Pulmonary artery endothelial cell (primary cell): ENCODE data around the gene MBD3L3. TPM values are rescaled to one million over a fixed set of nuclear protein-coding genes. Genes with fewer than 3 reads are reported as not detected.
"Not testable (repeated sequence)": the region's sequence is repeated elsewhere in the genome, so short reads cannot be mapped to it uniquely, and the experiment has no call there.

ENCODE experiments used
- DNase-seq: peaks from one replicate; pipeline ENCODE4 v3.0.0-alpha.2; 2011; ENCODE audit warnings: low read depth, low spot score
- total RNA-seq: library from RNA; depleted of rRNA; stranded (reverse); fragments of >200 nt; gene quantifications from 2 replicates; pipeline ENCODE4 v1.2.3, GENCODE V29; 2014

MBD3L3 gene
- total RNA-seq = not detected in 2 replicates

- DNase-seq = not testable (repeated sequence)
These were observed at the start of gene MBD3L3 for GRCh38 chr19:7058576-7058975. Gene MBD3L3, minus strand, starts transcription at chr19:7058676. Its CDS starts 71 bp downstream, at chr19:7058605.

GRCh38 chr19:7106711-7107657 lies 48.5 kb upstream of the MBD3L3 start:
- no peak for DNase-seq

- no peak for DNase-seq
These were observed 46.4 kb upstream of the MBD3L3 start for GRCh38 chr19:7104747-7105447.

GRCh38 chr19:7101498-7102253 lies 43.2 kb upstream of the MBD3L3 start:
- no peak for DNase-seq

GRCh38 chr19:7099597-7099921 lies 41.1 kb upstream of the MBD3L3 start:
- DNase-seq = no peak

GRCh38 chr19:7098701-7099596 lies 40.5 kb upstream of the MBD3L3 start:
- DNase-seq = peak; percentile 71

GRCh38 chr19:7098096-7098495 lies 39.6 kb upstream of the MBD3L3 start:
- no peak for DNase-seq

- DNase-seq = no peak
These were observed 30.5 kb upstream of the MBD3L3 start for GRCh38 chr19:7088999-7089398.

- DNase-seq = no peak
These were observed 24.8 kb upstream of the MBD3L3 start for GRCh38 chr19:7083076-7083956.

- DNase-seq = no peak
These were observed 19.5 kb upstream of the MBD3L3 start for GRCh38 chr19:7078008-7078407.

GRCh38 chr19:7076151-7076550 lies 17.7 kb upstream of the MBD3L3 start:
- no peak for DNase-seq

- no peak for DNase-seq
These were observed 16.3 kb upstream of the MBD3L3 start for GRCh38 chr19:7074705-7075282.

GRCh38 chr19:7072541-7072940 lies 14.1 kb upstream of the MBD3L3 start:
- no peak for DNase-seq

- no peak for DNase-seq
These were observed 11.4 kb upstream of the MBD3L3 start for GRCh38 chr19:7069904-7070226.

GRCh38 chr19:7069042-7069903 lies 10.8 kb upstream of the MBD3L3 start, which contains the start of gene ZNF557:
Gene ZNF557, plus strand, starts transcription at chr19:7069703. Its CDS starts 5,372 bp downstream, at chr19:7075075.
- peak; percentile 87 for DNase-seq

GRCh38 chr19:7068599-7068998 lies 10.1 kb upstream of the MBD3L3 start:
- DNase-seq = no peak

GRCh38 chr19:7067716-7068115 lies 9.2 kb upstream of the MBD3L3 start:
- DNase-seq = no peak

GRCh38 chr19:7067122-7067521 lies 8.6 kb upstream of the MBD3L3 start:
- DNase-seq = not testable (repeated sequence)
